ENCODE measurements around the gene SPATA31D1.

Gene SPATA31D1

GRCh38 chr9:81989700-81990099, 1.1 kb downstream of the SPATA31D1 start:
- DNase-seq (ENCODE audit: low spot score) = no peak
- TF ChIP-seq CTCF (IDR thresholded peaks at IDR 0.05; ENCODE audit: extremely low read depth, missing control alignments) = no peak

- no peak for TF ChIP-seq CTCF (IDR thresholded peaks at IDR 0.05; ENCODE audit: extremely low read depth, missing control alignments)
- DNase-seq (ENCODE audit: low spot score) = no peak
Observed at GRCh38 chr9:81993656-81994055, 5.1 kb downstream of the SPATA31D1 start.

GRCh38 chr9:81999806-82000205, 11.2 kb downstream of the SPATA31D1 start:
- no peak for DNase-seq (ENCODE audit: low spot score)
- no peak for TF ChIP-seq CTCF (IDR thresholded peaks at IDR 0.05; ENCODE audit: extremely low read depth, missing control alignments)

GRCh38 chr9:82010711-82011110, 22.1 kb downstream of the SPATA31D1 start:
- no peak for DNase-seq (ENCODE audit: low spot score)

GRCh38 chr9:82011133-82011532, 22.6 kb downstream of the SPATA31D1 start:
- TF ChIP-seq CTCF (IDR thresholded peaks at IDR 0.05; ENCODE audit: extremely low read depth, missing control alignments) = no peak
- DNase-seq (ENCODE audit: low spot score) = no peak

More at GRCh38 chr9:82010711-82011110, 22.1 kb downstream of the SPATA31D1 start:
- no peak for TF ChIP-seq CTCF (IDR thresholded peaks at IDR 0.05; ENCODE audit: extremely low read depth, missing control alignments)

GRCh38 chr9:82012276-82012675, 23.7 kb downstream of the SPATA31D1 start:
- TF ChIP-seq CTCF (IDR thresholded peaks at IDR 0.05; ENCODE audit: extremely low read depth, missing control alignments) = no peak

GRCh38 chr9:82020331-82020730, 31.8 kb downstream of the SPATA31D1 start:
- no peak for TF ChIP-seq CTCF (IDR thresholded peaks at IDR 0.05; ENCODE audit: extremely low read depth, missing control alignments)
- no peak for DNase-seq (ENCODE audit: low spot score)

More at GRCh38 chr9:82012276-82012675, 23.7 kb downstream of the SPATA31D1 start:
- no peak for DNase-seq (ENCODE audit: low spot score)

Data from GM20000 (cell line).